HS-27A (cell line): Measurements from ENCODE around the gene EXOC2.
"Not testable (repeated sequence)": the region's sequence is repeated elsewhere in the genome, so short reads cannot be mapped to it uniquely, and the experiment has no call there.

Source experiments
- DNase-seq: peaks from one replicate; pipeline ENCODE4 v3.0.0-alpha.2; 2012; ENCODE audit warnings: low read depth, missing footprints

Gene EXOC2

GRCh38 chr6:679282-679681 lies 13.7 kb downstream of the EXOC2 start:
- no peak for DNase-seq

- DNase-seq = no peak
Observed at GRCh38 chr6:678520-678919, 14.4 kb downstream of the EXOC2 start.

GRCh38 chr6:677919-678318 lies 15.0 kb downstream of the EXOC2 start:
- no peak for DNase-seq

- no peak for DNase-seq
Observed at GRCh38 chr6:674956-675355, 18.0 kb downstream of the EXOC2 start.

- no peak for DNase-seq
Observed at GRCh38 chr6:674406-674805, 18.5 kb downstream of the EXOC2 start.

GRCh38 chr6:667253-667927 lies 25.5 kb downstream of the EXOC2 start:
- no peak for DNase-seq

GRCh38 chr6:665403-666267 lies 27.3 kb downstream of the EXOC2 start:
- DNase-seq = no peak

GRCh38 chr6:663788-664187 lies 29.2 kb downstream of the EXOC2 start:
- DNase-seq = not testable (repeated sequence)

GRCh38 chr6:659716-660581 lies 33.0 kb downstream of the EXOC2 start:
- DNase-seq = no peak

- DNase-seq = no peak
Observed at GRCh38 chr6:658244-658643, 34.7 kb downstream of the EXOC2 start.

- DNase-seq = no peak
Observed at GRCh38 chr6:657743-658142, 35.2 kb downstream of the EXOC2 start.

GRCh38 chr6:656460-657252 lies 36.3 kb downstream of the EXOC2 start, which contains the start of gene HUS1B:
Gene HUS1B (minus strand): TSS chr6:657100. CDS start chr6:656944, 156 bp downstream.
- no peak for DNase-seq

GRCh38 chr6:654136-654535 lies 38.8 kb downstream of the EXOC2 start:
- DNase-seq = no peak

- DNase-seq = no peak
Observed at GRCh38 chr6:652865-653264, 40.1 kb downstream of the EXOC2 start.

GRCh38 chr6:650098-650497 lies 42.8 kb downstream of the EXOC2 start:
- no peak for DNase-seq

- DNase-seq = no peak
Observed at GRCh38 chr6:642805-643204, 50.1 kb downstream of the EXOC2 start.

GRCh38 chr6:641225-641985 lies 51.5 kb downstream of the EXOC2 start:
- no peak for DNase-seq

- DNase-seq = no peak
Observed at GRCh38 chr6:636488-636887, 56.5 kb downstream of the EXOC2 start.

- no peak for DNase-seq
Observed at GRCh38 chr6:635233-635632, 57.7 kb downstream of the EXOC2 start.

GRCh38 chr6:633611-634010 lies 59.3 kb downstream of the EXOC2 start:
- no peak for DNase-seq

- DNase-seq = no peak
Observed at GRCh38 chr6:628766-629165, 64.2 kb downstream of the EXOC2 start.
